HG03103 (cell line): Measurements from ENCODE around the gene PPP1R13B.

Experiments
- ATAC-seq: cut with Tn5 transposase; IDR thresholded peaks from one replicate; pipeline ENCODE4 v1.9.1; 2021; ENCODE audit warnings: low read depth; ENCODE audit not compliant: unreplicated experiment

Gene PPP1R13B

GRCh38 chr14:103734081-103734888, 113.1 kb downstream of the PPP1R13B start:
- ATAC-seq = no peak

DNA sequence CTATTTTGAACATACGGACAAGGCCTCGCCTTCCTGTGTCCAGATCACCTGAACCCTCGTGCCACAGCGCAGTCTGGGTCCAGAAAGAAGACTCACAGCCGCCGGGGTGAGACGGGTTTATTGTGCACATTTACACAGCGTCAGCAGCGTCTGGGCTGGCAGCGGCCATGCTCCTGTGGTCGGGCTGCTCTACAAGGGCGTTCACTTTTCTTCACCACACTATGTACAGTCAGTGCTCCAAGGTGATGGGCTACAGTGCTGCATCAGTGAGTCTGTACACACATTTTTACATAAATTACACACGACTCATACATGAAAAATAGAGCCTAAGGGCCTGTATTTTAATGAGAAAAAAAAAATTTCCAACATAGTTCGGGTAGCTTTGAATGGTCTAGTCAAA, 113.7 kb downstream of the PPP1R13B start:
- ATAC-seq = no peak

GRCh38 chr14:103732868-103733620, 114.3 kb downstream of the PPP1R13B start:
- no peak for ATAC-seq

DNA sequence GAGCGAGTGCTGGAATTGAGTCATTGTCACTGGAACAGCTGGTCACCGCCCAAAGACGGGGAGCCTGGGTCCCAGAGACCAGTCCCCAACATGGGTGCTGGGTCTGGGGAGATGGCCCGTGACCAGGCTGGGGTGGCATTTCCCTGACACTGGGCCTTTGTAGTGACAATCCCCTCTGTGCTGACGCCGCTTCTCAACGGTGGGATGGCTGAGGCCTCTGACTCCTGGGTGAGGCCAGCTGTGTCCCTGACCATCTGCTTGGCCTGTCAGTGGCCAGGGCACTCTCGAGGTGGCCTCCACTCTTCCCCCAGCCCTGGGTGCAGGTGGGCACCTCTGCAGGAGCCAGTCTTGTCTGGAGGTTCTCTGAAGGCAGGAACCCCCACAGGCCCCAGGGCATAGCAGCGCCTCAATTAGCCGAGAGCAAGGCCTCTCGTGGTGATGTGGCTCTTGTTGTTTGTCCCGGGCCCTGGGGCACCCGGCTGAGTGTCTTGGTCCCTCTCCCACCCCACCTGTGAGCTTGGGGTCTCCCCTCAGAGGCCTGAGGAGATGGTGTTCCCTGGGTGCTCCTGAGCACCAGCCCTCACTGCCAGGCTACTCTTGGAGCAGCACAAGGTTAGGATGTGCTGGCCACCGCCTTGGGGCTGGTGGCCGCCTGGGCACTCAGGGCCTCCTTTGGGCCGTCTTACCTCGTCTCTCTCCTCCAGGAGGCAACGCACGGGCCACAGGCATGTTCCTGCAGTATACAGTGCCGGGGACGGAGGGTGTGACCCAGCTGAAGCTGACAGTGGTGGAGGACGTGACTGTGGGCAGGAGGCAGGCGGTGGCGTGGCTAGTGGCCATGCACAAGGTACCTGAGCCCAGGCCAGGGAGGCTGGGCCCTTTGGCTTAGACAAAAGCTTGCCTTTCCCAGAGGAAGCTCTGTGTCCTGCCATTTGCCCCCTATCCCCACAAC, 115.2 kb downstream of the PPP1R13B start:
- ATAC-seq = no peak

DNA sequence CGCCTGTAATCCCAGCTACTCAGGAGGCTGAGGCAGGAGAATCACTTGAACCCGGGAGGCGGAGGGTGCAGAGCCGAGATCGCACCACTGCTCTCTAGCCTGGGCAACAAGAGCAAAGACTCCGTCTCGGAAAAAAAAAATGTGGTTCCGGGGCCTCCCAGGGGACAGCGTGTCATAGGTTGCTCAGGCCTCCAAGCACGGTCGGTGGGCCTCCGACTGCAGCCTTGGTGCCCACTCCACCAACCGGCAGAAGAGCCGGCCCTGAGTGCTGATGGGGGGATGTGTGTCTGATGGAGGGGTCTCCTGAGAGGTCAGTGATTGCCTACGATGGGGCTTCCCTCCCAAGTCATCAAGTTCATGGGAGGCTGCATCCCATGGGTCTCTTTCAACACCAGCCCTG, 115.9 kb downstream of the PPP1R13B start:
- ATAC-seq = no peak

DNA sequence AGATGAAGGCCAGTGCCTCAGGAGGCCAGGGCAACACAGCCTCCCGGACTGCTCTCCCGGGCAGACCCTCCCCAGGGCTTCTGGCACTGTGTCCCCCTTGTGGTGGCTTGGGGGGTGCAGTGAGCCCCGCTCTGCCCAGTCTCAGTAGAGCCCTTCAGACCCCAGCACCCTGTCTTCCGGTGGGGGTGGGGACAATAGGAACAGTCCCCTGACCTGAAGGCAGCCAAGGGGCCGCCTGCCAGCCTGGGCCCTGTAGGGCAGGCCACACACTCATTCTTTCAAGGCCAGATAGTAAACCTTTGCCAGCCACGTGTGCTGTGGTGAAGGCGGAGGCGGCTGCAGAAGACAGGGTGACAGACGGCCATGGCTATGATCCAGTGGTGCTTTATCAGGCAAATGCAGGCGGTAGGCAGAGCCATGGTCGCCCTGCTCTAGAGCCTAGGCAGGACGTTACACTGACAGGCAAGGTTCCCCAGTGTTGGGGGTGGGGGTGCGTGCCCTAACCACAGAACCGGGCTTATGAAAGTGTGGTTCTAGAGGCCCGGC, 116.8 kb downstream of the PPP1R13B start:
- no peak for ATAC-seq

- ATAC-seq = no peak
Measured at GRCh38 chr14:103729496-103730448, 117.6 kb downstream of the PPP1R13B start.

GRCh38 chr14:103728721-103729120, 118.7 kb downstream of the PPP1R13B start:
- ATAC-seq = no peak

- ATAC-seq = no peak
Measured at GRCh38 chr14:103728141-103728540, 119.2 kb downstream of the PPP1R13B start.

DNA sequence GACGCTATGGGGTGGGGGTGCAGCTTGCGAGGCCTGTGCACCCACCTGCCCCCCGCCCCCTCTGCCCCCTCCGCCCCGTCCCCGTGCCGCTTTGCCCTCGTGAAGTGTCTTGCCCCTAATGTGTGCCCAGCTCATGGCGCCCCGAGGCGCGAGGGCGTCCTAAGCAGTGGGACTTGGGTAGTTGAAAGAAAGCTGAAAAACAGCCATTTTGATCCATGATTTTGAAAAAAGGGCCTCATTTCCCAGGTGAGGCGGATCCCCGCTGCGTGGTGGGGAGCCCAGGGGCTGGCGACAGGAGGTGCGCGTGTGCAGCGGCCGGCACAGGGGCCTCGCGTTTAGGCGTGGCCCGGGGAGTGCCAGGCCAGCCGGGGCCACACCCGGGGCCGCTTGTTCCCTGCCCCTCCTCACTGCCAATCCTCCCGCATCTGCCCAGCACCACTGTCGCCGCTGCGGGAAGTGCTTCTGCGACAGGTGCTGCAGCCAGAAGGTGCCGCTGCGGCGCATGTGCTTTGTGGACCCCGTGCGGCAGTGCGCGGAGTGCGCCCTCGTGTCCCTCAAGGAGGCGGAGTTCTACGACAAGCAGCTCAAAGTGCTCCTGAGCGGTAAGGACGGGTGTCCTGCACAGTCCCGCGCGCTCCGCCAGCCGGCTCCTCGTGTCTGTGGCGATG, 119.9 kb downstream of the PPP1R13B start:
- ATAC-seq = no peak

DNA sequence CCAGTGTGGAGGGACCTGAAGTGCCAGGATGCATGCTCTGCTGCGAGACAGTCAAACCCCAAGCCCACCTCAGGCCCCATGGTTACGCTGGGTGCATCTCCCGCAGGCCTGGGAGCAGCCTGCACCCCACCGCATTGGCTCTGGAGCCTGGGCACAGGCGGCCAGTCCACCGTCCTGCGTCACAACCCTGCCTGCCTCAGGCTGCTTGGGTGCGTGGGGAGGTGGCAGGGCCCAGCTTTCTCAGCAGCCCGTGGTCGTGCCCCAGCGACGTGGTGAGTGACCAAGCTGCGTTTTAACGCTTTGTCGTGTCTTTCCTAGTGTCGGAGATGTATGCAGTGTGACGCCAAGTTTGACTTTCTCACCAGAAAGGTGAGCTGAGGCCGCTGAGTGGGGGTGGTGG, 120.9 kb downstream of the PPP1R13B start:
- ATAC-seq = no peak

DNA sequence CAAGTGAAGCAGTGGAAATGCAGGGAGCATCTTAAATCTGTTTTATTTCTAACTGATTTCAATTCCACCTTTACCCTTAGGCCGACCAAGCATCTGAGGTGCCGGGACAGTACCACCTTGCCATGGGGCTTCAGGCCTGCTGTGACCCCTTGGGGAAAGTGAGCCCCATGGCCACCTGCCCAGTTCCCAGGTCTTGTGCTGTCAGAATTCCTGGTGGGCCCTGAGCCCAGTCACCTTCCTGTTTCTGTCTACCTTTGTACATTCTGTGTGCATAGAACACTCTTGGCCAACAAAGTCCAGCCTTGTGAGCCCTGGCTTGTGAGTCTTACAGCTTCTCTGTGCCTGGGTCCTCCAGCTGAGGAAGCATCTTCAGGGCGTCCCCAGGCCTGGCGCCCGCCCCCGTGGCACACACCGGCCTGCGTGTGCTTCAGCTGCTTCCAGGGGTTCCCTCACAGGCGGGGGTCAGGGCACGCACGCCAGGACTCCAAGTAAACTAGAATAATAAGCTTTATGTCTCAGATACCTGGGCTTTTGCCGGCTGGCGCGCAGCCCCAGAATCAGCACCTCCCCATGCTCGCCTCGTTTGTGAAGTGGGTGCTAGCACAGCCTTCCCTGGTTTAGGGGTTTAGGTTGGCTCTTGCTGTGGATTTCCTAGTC, 121.5 kb downstream of the PPP1R13B start:
- ATAC-seq = no peak

DNA sequence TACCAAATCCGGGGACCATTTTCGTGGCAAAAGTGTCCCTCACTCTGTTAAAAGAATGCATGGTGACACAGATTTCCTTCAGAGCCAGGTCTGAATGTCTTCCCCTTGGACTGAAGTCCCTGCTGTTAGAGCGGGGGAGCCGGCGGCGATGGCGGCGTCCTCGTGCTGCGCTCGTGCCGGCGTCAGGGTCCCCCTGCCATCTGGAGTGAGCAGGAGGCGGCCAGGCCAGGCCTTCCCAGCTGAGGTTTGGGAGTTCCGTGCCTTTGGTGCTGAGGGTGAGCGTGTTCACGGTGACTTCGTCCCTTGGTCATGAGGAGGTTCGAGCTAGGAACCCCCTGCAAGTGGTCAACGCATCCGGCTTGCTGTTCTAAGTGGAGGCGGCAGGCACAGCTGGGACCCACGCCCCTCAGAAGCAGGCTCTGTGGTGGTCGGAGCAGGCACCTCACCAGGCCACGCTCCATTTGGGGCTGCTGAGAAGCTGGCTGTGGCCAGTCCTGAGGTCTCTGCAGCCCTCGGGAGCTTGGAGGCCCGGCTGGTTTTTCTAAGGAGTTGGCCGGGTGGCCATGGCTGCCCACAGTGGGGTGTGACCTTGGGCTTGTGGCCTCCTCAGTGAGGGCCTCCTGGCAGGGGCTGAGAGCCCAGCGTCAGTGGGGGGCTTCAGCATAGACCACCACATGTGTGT, 122.2 kb downstream of the PPP1R13B start:
- no peak for ATAC-seq

GRCh38 chr14:103724116-103724515, 123.3 kb downstream of the PPP1R13B start:
- no peak for ATAC-seq

DNA sequence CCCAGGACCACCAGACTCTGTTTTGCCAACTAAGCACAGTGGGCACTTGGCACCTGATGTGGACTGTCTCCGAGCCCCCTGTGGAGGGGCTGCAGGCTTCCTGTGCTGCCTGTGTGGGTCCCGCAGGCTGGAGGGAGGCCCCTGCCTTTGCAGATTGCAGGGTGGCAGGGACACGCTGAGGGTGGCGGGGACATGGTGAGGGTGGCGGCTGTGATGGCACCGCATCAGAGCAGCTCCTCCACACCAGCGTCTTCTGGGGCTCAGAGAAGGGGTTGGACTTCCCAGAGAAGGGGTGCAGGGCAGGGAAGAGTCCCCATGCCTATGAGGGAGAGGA, 123.7 kb downstream of the PPP1R13B start:
- ATAC-seq = no peak

- ATAC-seq = no peak
Measured at GRCh38 chr14:103721334-103722120, 125.8 kb downstream of the PPP1R13B start.

DNA sequence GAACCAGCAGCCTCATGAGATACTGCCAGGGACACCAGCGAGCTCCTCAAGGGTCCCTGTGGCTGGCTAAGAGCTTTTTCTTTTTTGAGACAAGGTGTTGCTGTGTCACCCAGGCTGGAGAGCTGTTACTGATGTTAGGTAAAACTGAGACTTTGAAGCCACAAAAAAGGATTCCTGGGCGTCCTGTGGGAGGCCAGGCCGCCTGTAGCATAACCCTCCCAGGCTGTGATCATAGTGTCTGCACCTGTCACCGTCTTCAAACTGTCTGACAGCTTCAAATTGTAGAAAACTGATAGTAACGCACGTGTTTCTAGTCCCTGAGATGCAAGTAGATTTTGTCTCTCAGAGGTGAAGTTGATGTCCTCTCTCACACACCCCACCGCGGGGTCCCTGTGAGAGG, 127.6 kb downstream of the PPP1R13B start:
- ATAC-seq = no peak
